HG02938 (cell line): Measurements from ENCODE around the gene PGBD5.

ENCODE experiments used
- ATAC-seq: cut with Tn5 transposase; IDR thresholded peaks from one replicate; pipeline ENCODE4 v1.9.1; 2021; ENCODE audit warnings: mild to moderate bottlenecking, moderate library complexity; ENCODE audit not compliant: unreplicated experiment

The PGBD5 gene

DNA sequence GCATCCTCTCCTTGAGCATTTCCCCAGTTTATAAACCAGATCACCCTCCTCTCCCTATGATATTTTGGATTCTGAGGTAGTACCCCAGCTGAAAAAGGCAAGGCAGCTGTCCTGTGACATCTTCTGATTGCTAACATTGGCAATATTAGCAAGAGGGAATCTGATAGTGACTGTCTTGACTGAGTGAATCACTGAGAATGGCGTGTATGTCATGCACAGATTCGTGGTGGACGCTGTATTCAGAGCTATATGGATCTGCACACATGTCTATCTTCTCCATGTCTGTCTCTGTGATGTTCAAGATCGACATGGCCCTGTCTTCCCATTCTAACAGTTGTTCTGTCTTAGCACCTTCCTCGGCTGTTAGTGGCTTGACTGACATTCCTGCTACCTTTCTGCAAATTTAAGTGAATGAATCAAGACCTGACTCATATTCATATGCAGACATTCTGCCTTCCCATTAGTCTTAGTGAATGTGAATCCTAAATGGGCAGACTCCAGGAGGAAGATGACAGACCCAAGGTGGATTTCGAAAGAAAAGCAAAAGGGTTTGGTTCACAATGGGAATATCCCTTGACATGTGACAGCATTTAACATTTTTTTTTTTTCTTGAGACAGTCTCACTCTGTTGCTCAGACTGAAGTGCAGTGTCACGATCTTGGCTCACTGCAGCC, 97.7 kb downstream of the PGBD5 start:
- ATAC-seq, result no peak

GRCh38 chr1:230327892-230328284, 98.2 kb downstream of the PGBD5 start:
- ATAC-seq, result no peak

DNA sequence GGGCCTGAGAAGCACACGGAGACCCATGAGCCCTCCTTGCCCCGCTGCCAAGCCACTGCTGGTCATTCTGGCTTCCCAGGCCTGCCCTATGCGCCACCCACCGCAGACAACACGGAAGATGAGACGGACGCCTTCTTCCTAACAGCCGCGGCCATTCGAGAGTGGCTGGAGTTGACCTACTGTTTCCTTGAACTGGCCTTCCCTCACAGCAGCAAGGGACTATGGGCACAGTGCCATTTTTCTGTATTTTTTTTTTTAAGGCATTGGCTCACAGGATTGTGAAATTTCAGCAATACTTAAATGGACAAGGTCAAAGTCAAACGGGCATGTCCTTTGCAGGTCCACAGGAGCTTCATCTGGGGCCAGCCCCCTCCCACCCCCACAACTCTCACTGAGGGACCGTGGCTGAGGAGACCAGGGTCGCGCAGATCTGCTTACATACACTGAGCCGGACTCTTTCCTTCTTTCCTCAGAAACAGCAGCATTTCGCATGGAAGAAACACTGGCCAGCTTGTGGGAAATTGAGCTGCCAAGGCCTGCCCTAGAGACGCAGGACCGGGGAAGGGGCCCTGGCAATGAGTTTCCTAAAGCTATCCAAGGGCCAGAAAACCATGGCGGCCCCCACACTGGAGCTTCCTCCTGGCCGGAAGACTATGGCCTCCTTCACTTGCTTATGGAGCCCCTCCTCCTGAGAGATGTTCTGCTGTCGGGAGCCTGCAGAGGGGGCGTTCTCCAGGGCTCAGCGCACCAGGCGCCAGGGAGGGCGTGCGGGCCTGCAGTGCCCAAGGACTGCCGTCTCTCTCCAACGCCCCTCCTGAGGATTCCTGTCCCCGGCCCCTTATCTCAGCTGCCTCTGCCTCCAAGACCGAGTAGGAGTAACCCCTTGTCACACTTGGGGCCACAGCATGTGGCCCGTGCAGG, 98.9 kb downstream of the PGBD5 start:
- no peak for ATAC-seq

GRCh38 chr1:230323686-230324085, 102.4 kb downstream of the PGBD5 start:
- no peak for ATAC-seq

GRCh38 chr1:230322967-230323547, 103.1 kb downstream of the PGBD5 start:
- no peak for ATAC-seq

GRCh38 chr1:230322421-230322756, 103.7 kb downstream of the PGBD5 start:
- ATAC-seq, result no peak

GRCh38 chr1:230321741-230322420, 104.3 kb downstream of the PGBD5 start:
- ATAC-seq, result no peak

DNA sequence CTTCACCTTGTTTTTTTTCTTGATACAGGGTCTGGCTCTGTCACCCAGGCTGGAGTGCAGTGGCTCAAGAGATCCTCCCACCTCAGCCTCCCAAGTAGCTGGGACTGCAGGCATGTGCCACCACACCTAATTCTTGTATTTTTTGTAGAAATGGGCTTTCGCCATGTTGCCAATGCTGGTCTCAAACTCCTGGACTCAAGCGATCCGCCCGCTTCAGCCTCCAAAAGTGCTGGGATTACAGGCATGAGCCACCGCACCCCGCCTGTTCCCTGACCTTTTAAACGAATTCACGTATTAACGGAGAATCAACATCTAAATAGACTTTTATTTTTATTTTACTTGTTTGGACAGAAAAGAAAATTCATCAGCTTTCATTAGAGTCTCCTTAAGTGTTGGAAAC, 104.8 kb downstream of the PGBD5 start:
- no peak for ATAC-seq

- ATAC-seq, result no peak
Measured at GRCh38 chr1:230320804-230321203, 105.3 kb downstream of the PGBD5 start.

GRCh38 chr1:230319014-230319747, 107.0 kb downstream of the PGBD5 start:
- ATAC-seq, result no peak

DNA sequence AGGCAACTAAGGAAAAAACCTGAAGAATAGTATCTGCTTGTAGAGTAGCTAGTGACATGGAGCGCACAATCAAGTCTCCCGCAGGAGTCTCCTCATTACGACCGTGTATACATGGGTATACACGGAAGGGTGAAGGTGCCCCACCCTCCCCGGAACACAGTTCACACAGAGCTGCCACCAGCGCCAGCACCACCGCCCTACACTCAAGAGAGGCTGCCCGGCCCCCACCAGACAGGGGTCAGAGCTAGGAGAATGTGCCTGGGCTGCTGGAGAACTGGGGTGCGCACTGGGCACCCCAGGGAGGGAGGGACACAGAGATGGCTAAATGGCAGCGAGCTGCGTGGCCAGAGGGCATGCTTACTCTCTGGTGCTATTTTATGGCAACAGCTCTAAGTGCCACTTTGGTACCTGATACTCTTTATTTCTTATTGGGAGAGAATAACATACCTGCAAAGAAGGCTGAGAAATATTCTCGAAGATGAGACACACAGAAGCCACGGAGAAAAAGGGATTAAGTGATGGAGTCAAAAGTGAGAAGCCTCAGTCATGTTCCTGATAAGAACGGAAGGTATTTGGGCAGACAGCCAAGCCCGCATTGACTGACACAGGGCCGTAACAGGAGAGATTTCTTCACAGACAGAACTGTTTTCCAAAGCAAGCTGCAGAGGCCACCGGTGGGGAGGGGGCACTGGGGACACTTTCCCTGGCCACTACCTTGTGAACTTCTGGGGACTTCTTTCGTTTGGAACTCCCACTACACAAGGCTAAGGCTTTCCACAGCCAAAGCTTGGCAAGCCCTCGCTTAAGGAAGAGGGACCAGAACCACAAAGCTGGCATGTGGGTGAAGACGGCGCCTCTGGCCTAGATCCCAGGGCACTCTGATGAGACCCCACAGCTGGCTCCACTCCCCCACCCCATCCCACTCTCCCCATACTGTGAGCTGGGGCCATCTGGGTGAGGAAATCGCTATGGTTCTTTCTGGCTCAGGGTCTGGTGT, 108.0 kb downstream of the PGBD5 start:
- no peak for ATAC-seq

GRCh38 chr1:230316864-230317745, 109.0 kb downstream of the PGBD5 start:
- no peak for ATAC-seq

DNA sequence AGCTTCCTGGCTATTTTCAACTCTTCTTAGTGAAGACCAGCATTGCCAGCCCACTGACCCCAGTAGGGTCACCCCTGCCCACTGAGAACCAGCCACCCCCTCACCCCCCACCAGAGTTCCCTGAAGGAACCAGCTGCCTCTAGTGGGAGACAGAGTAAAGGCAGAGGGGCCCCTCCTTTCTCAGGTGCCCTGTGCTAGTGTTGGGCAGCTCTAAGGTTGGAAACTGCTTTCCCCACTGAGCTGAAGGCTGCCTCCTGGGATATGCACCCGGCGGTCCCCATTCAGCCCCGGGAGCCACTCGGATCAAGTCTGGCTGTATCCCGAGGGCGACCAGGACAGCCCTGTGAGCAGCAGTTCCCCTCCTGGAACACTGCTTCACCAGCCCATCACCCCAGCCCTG, 111.0 kb downstream of the PGBD5 start:
- no peak for ATAC-seq

DNA sequence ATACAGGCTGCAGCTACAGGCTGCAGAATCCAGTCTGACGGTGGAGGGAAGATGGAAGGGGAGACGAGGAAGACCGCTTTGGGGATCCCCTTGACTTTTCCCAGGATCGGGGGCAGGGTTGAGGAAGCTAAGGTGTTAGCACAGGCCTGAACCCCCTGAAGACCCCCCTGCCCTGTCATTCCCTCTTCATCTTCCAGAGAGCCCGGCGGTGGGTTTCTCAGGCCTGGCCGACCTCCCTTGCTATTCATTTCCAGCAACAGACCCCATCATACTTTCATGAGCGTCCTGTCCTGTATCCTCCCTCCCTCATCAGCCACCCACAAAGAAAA, 112.0 kb downstream of the PGBD5 start:
- no peak for ATAC-seq

- no peak for ATAC-seq
Measured at GRCh38 chr1:230313453-230314141, 112.5 kb downstream of the PGBD5 start.

GRCh38 chr1:230312676-230313075, 113.5 kb downstream of the PGBD5 start:
- ATAC-seq, result no peak

GRCh38 chr1:230310381-230311163, 115.6 kb downstream of the PGBD5 start:
- no peak for ATAC-seq
